ENCODE measurements around the gene CSMD2.

DNA sequence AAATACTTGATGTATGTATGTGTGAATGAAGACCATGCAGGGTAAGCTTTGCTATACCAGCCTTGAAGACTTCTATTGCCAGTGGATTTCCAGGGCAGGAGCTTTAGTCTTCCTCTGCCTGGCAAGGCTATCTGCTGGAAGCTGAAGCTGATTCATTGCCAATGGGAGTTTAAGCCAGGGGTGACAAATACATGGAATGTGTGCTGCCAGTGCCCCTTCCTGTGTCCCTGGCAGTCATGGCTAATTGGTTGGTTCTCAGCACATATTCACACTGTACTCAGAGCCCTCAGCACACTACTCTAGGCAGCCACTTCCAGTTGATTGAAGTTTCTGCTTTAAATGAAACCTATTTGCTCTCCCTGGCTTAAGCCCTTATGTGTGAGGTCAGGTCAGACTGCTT is 691.1 kb downstream of the CSMD2 start:
- TF ChIP-seq, protein P1, sequence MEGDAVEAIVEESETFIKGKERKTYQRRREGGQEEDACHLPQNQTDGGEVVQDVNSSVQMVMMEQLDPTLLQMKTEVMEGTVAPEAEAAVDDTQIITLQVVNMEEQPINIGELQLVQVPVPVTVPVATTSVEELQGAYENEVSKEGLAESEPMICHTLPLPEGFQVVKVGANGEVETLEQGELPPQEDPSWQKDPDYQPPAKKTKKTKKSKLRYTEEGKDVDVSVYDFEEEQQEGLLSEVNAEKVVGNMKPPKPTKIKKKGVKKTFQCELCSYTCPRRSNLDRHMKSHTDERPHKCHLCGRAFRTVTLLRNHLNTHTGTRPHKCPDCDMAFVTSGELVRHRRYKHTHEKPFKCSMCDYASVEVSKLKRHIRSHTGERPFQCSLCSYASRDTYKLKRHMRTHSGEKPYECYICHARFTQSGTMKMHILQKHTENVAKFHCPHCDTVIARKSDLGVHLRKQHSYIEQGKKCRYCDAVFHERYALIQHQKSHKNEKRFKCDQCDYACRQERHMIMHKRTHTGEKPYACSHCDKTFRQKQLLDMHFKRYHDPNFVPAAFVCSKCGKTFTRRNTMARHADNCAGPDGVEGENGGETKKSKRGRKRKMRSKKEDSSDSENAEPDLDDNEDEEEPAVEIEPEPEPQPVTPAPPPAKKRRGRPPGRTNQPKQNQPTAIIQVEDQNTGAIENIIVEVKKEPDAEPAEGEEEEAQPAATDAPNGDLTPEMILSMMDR (IDR thresholded peaks at IDR 0.05), result no peak
- TF ChIP-seq EZH2phosphoT487 (IDR thresholded peaks at IDR 0.05) (no peak), EZH2 (IDR thresholded peaks at IDR 0.05) (no peak)

Measured in neural progenitor cell (in vitro differentiated cells).